Dendritic cell treated with granulocyte-macrophage colony-stimulating factor and Interleukin-4, amounts not matched to agents 40 ng/mL and 50 ng/mL, for 4 days (primary cell): Measurements from ENCODE around the gene AP1AR.
"Not testable (repeated sequence)": the region's sequence is repeated elsewhere in the genome, so short reads cannot be mapped to it uniquely, and the experiment has no call there.

ENCODE experiments used
- H3K27ac Mint-ChIP-seq: one replicate; pipeline ENCODE4 v1.8.0; 2022; ENCODE audit warnings: mild to moderate bottlenecking, mixed read lengths
- H3K27me3 Mint-ChIP-seq: one replicate; pipeline ENCODE4 v1.8.0; 2022; ENCODE audit warnings: mild to moderate bottlenecking, mixed read lengths
- H3K36me3 Mint-ChIP-seq: one replicate; pipeline ENCODE4 v1.8.0; 2022; ENCODE audit warnings: low read depth, mixed read lengths
- H3K4me1 Mint-ChIP-seq: one replicate; pipeline ENCODE4 v1.8.0; 2022; ENCODE audit warnings: low read depth, mixed read lengths
- H3K4me3 Mint-ChIP-seq: one replicate; pipeline ENCODE4 v1.8.0; 2022; ENCODE audit warnings: mild to moderate bottlenecking, moderate library complexity, mixed read lengths
- H3K9me3 Mint-ChIP-seq: one replicate; pipeline ENCODE4 v1.8.0; 2022; ENCODE audit warnings: mixed read lengths
- intact Hi-C: fragments of 100-400 bp; cut with micrococcal nuclease; formaldehyde crosslinking; loops from one replicate; pipeline ENCODE4 v1.15.0; 2022

AP1AR gene

DNA sequence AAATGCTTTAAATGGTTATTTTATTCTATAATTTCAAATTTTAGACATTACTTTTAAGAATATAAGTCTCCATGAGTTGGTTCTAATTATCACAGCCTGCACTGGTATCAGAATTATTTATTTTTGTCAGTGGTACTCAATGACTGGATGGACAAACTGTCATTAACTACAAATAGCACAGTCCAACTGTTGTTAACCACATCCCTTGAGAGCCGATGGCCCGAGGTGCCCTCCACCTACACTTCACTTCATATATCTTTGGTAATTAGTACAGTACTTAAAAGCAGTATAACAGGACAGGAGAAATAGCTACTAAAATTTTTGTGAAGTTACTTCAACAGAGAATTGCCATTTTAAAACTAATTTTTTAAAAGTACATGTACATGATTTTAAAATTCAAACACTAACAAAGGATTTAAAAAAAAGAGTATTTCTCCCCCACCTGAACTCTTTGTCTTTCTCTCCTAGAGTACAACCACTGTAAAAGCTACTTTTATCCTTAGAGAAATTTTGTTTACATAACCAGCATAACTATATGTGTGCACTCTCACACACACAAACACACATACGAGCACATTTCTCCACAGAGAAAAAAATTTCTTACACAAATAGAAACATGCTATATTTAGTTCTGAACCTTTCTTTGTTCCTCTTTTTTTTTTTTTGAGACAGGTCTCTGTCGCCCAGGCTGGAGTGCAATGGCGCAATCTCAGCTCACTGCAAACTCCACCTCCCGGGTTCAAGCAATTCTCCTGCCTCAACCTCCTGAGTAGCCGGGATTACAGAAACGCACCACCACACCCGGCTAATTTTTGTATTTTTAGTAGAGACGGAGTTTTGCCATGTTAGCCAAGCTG, 47.7 kb downstream of the AP1AR start:
- H3K4me1 Mint-ChIP-seq = peaks cover 55% of the 10 kb centered on the region
- intact Hi-C loops = no loop called here
- peak overlapping the region; percentile 60 for H3K27ac Mint-ChIP-seq
- peaks cover 45% of the 10 kb centered on the region for H3K36me3 Mint-ChIP-seq
- H3K4me3 Mint-ChIP-seq = peak overlapping the region; percentile 54
- H3K27me3 Mint-ChIP-seq = no peaks in the 10 kb centered on the region
- no peaks in the 10 kb centered on the region for H3K9me3 Mint-ChIP-seq

DNA sequence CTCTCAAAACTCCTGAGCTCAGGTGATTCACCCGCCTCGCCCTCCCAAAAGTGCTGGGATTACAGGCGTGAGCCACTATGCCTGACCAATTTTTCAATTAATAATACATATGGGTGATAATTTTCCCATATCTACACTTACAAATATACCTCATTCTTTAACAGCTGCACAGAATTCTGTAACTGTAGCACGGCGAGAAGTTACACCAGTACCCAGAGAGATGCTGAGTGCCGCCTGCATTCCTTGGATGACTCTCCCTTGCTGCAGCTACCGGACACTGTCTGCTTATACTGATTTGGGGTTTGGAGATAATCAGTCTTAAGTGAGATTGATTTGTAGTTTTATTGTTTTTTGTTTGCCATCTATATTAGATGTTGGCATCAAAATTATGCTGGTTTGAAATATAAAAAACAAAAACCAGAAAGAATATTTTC, 48.3 kb downstream of the AP1AR start:
- H3K27ac Mint-ChIP-seq = peak overlapping the region; percentile 60
- H3K36me3 Mint-ChIP-seq = peaks cover 45% of the 10 kb centered on the region
- peak overlapping the region; percentile 54 for H3K4me3 Mint-ChIP-seq
- no peaks in the 10 kb centered on the region for H3K9me3 Mint-ChIP-seq
- no peaks in the 10 kb centered on the region for H3K27me3 Mint-ChIP-seq
- intact Hi-C loops = loop anchor here (5.0 kb wide), 1 partner anchor 37 kb away; no protein-coding TSS in a partner anchor
- H3K4me1 Mint-ChIP-seq = peaks cover 58% of the 10 kb centered on the region

DNA sequence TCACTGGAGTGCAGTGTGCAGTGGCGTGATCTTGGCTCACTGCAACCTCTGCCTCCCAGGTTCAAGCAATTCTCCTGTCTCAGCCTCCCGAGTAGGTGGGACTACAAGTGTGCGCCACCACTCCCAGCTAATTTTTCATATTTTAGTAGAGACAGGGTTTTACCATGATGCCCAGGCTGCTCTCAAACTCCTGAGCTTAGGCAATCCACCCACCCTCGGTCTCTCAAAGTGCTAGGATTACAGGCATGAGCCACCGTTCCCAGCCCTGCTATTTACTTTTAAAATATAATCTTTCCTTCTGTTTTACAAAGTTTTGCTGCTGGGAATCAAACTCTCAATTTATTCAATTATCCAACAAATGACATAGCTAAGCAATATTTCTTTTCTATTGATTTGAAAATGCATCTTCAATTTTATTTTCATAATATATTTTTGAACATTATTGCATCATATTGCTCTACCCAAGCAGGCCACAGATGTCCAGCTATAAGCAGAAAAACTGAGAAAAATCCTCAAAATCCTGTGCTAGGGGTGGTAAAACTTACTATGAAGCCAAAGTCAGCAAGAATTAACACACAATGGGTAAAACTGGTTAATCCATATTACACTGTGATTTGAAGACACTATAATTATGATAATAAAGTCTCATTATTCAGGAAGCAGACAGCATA, 48.9 kb downstream of the AP1AR start:
- intact Hi-C loops = loop anchor here (5.0 kb wide), 1 partner anchor 37 kb away; no protein-coding TSS in a partner anchor
- peaks cover 47% of the 10 kb centered on the region for H3K36me3 Mint-ChIP-seq

DNA sequence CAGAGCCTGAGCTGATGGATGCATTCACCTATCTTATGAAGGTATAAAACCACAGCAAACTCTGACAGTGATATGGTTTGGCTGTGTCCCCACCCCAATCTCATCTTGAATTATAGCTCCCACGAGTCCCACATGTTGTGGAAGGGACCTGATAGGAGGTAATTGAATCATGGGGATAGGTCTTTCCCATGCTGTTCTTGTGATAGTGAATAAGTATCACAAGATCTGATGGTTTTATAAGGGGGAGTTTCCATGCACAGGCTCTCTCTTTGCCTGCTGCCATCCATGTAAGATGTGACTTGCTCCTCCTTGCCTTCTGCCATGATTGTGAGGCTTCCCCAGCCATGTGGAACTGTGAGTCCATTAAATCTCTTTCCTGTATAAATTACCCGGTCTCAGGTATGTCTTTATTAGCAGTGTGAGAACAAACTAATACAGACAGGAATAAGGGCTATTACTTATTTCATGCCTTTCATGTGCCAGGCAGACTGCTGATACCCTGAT, 50.4 kb downstream of the AP1AR start:
- H3K9me3 Mint-ChIP-seq, H3K4me3 Mint-ChIP-seq, H3K27ac Mint-ChIP-seq, H3K27me3 Mint-ChIP-seq: not testable (repeated sequence)
- intact Hi-C loops = loop anchor here (5.0 kb wide), 1 partner anchor 35 kb away; no protein-coding TSS in a partner anchor
- Mint-ChIP-seq H3K4me1 (peaks cover 66% of the 10 kb centered on the region), H3K36me3 (peaks cover 46% of the 10 kb centered on the region)

More for the DNA sequence above, 48.9 kb downstream of the AP1AR start:
- Mint-ChIP-seq H3K27me3 (no peaks in the 10 kb centered on the region), H3K27ac (peak overlapping the region; percentile 60), H3K9me3 (no peaks in the 10 kb centered on the region), H3K4me3 (peak overlapping the region; percentile 32), H3K4me1 (peaks cover 61% of the 10 kb centered on the region)

DNA sequence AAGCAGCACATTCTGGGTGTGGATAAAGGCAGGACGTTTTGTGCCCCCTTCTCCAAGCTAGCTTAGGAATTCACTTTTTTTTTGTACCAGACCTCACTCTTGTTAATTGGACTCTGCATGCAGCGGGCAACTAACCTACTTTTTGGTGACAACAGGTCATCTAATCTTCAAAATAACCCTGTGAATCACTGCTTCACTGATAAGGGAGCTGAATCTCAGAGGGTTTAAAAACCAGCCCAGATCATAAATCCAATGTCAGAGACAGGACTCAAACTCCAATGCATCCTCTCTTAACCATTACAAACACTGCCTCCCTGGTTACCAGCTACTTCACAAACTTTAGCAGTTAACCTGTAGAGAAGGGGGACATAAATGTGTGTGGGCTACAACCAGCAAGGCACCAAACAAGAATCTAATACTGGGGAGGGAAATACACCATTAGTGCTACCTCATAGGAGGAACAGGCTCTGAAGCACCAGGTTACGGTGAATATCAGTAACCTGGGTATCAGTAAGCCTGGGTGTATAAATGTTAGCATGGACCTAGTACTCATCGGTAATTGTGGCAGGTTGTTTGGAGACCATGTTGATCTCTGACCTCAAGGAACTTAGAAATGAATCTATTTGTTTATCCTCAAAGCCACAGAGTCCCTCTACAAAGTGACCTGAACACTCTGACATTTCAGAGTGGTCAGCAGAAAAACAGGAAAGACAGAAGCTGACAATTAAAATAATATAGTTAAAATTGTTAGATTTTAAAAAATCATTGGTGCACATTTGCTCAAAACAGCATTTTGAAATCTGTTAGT, 51.5 kb downstream of the AP1AR start:
- Mint-ChIP-seq H3K4me3 (no peak overlapping the region), H3K27me3 (no peaks in the 10 kb centered on the region), H3K27ac (peak overlapping the region; percentile 41), H3K4me1 (peaks cover 73% of the 10 kb centered on the region), H3K36me3 (peaks cover 36% of the 10 kb centered on the region), H3K9me3 (no peaks in the 10 kb centered on the region)
- intact Hi-C loops = loop anchor here (5.0 kb wide), 1 partner anchor 34 kb away; no protein-coding TSS in a partner anchor

DNA sequence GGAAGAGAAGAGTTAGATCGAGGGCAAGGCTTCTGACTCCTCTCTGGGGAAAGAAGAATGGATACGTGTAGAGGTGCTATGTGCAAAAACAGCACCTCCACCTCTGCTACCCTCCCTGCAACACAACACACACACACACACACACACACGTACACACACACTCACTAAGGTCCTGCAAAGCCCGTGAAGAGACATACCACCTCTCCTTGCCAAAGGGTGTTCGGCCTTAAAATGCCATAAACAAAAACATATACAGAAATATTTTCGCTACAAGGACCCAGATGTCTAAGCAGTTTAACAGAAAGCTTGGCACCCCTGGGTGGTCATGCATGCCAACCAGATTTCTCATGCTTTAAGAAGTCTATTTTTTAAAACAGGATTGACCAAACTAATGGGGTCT, 52.6 kb downstream of the AP1AR start:
- Mint-ChIP-seq H3K4me3 (peak overlapping the region; percentile 91), H3K9me3 (no peaks in the 10 kb centered on the region), H3K27ac (peak overlapping the region; percentile 91), H3K27me3 (no peaks in the 10 kb centered on the region), H3K36me3 (peaks cover 33% of the 10 kb centered on the region), H3K4me1 (peaks cover 70% of the 10 kb centered on the region)
- intact Hi-C loops = loop anchor here (2.0 to 5.0 kb wide), 2 partner anchors 33 to 353 kb away; partner anchors contain the start of genes LARP7 and ZGRF1

DNA sequence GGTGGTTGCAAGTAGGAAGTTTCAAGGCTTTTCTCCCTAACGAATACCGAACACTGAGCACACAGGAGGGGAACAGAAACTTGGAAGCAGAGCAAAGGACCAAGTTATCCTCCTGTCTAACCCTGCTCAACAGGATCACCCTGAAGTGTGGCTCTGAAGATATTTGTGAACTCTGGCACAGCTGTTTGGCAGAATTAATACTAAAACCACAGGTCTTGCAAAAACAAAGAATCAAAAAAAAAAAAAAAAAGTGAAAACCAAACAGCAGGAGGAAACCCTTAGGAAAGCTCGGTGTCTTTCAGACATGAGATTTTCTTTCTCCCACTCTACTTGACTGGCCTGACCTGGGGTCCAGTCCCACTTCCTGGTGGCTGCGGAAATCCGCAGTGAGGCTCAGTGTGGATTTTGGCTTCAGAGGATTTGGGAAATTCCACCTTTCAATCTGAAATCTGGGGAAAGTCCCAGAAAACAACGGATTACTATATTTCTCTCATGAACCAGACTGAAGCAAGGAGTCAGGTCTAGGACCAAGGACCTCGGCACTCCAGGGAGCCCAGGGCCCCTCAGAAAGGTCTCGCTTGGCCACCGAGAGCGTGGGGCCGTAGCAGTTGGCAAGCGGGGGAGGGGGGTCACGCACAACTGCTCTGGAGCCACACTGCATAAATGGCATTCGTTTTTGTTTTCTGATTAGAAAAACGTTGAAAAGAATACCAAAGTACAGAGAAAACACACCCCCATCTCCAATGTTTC, 53.2 kb downstream of the AP1AR start:
- Mint-ChIP-seq H3K27me3 (no peaks in the 10 kb centered on the region), H3K4me1 (peaks cover 70% of the 10 kb centered on the region), H3K4me3 (peak overlapping the region; percentile 91), H3K36me3 (peaks cover 33% of the 10 kb centered on the region), H3K9me3 (no peaks in the 10 kb centered on the region), H3K27ac (peak overlapping the region; percentile 91)
- intact Hi-C loops = loop anchor here (2.0 to 5.0 kb wide), 3 partner anchors 32 to 352 kb away; partner anchors contain the start of genes AP1AR, LARP7 and ZGRF1

DNA sequence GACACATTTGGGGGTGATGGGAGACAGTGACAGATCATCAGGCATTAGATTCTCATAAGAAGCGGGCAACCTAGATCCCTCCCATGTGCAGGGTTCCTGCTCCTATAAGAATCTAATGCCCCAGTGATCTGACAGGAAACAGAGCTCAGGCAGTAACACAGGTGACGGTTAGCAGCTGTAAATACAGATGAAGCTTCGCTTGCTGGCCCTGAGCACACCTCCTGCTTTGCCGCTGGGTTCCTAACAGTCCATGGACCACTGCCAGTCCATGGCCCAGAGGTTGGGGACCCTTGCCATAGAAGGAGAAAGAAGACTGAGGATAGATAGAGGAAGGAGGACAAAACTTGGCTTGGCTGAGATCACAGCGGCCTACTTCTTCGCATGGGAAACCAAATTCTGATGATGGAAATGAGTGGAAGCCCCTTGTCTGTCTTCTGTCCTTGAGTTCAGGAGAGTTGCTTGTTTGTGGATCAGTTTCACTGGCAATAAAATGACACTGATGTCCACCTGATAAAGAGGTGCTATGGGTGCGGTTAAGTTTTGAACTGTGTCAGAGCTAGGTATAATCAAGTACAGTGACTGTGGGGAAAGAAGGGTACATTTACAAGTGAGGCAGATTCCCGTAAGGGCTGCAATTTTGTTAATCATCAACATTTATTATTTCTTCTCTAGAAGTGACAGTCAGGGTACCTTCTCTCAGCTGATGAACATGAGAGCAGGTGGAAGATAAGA, 55.8 kb downstream of the AP1AR start:
- peaks cover 20% of the 10 kb centered on the region for H3K36me3 Mint-ChIP-seq
- H3K9me3 Mint-ChIP-seq = no peaks in the 10 kb centered on the region
- no peaks in the 10 kb centered on the region for H3K27me3 Mint-ChIP-seq
- no peak overlapping the region for H3K27ac Mint-ChIP-seq
- H3K4me3 Mint-ChIP-seq = no peak overlapping the region
- intact Hi-C loops = loop anchor here (5.0 kb wide), 1 partner anchor 55 kb away; the partner anchor contains the start of gene AP1AR
- H3K4me1 Mint-ChIP-seq = peaks cover 49% of the 10 kb centered on the region

DNA sequence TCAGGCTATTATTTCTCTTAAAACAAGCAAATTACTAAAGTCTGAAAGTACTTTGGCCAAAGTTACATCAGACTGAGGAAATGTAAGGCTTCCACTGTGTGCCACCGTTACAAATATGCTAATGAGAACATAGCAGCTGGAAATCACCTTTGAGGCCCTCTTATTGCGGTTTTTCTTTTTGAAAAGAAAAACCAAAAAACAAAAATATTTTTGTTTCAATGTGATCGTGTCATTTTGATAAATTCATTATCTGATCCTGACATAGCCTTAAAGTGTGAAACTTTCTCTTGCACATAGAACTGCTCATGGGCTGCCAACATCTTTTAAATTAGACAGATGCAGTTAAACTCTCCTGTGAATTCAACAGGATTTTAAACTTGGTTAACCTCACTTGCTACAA, 56.9 kb downstream of the AP1AR start:
- intact Hi-C loops = loop anchor here (5.0 kb wide), 1 partner anchor 56 kb away; the partner anchor contains the start of gene AP1AR
- no peak overlapping the region for H3K27ac Mint-ChIP-seq
- no peaks in the 10 kb centered on the region for H3K27me3 Mint-ChIP-seq
- peaks cover 15% of the 10 kb centered on the region for H3K36me3 Mint-ChIP-seq
- H3K4me3 Mint-ChIP-seq = no peak overlapping the region
- H3K4me1 Mint-ChIP-seq = peaks cover 43% of the 10 kb centered on the region
- H3K9me3 Mint-ChIP-seq = no peaks in the 10 kb centered on the region

DNA sequence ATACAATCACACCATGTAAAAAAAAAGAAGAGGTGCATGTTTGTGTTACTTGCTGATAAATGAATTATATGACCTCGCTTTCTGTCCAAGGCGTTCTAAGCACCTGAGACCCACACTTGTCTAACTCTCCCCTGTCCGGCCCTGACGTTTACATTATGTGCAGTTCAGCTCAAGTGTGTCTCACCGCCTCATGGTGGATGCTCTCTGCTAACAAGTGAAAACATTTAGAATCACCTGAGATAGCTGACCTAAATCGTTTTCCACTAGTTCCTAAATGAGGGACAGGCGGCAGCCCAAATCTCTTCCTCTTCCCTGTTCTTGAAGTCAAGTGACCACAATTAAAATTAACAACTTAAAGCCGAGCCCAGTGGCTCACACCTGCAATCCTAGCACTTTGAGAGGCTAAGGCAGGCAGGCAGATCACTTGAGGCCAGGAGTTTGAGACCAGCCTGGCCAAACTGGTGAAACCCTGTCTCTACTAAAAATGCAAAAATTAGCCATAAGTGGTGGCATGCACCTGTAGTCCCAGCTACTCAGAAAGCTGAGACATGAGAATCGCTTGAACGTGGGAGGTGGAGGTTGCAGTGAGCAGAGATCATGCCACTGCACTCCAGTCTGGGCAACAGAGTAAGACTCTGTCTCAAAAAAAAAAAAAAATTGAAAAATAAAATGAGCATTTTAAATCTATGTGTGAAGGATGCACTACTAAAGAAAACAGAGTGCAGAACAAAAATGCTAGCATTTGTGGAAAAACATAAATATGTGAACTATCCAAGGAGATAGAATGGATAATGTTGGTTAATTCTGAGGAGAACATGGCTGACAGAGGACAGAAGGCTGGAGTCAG, 58.0 kb downstream of the AP1AR start:
- Mint-ChIP-seq H3K4me1 (peaks cover 37% of the 10 kb centered on the region), H3K27ac (peak overlapping the region; percentile 5), H3K36me3 (peaks cover 15% of the 10 kb centered on the region), H3K27me3 (no peaks in the 10 kb centered on the region), H3K4me3 (no peak overlapping the region), H3K9me3 (no peaks in the 10 kb centered on the region)
- intact Hi-C loops = loop anchor here (5.0 kb wide), 1 partner anchor 57 kb away; the partner anchor contains the start of gene AP1AR

DNA sequence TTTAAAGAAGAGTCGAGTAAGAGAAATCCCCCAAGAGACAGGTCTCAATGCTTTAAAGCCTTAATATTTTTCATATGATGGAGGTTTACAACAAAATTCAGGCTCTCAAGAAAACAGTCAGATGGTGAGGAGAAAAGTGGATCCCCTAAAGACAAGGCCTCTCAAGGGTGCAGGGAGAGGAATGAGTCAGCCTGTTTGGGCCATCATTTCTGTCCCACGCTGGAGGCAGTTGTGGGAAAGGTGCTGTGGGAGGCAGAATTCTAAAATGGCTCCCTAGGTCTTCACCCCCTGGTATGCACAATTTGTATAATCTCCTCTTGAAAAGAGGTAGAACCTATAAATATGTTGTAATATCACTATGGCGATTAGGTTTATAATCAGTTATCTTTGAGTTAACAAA, 58.8 kb downstream of the AP1AR start:
- Mint-ChIP-seq H3K4me3 (no peak overlapping the region), H3K4me1 (peaks cover 32% of the 10 kb centered on the region), H3K27me3 (no peaks in the 10 kb centered on the region), H3K36me3 (peaks cover 8% of the 10 kb centered on the region), H3K9me3 (no peaks in the 10 kb centered on the region), H3K27ac (no peak overlapping the region)
- intact Hi-C loops = no loop called here
